ENCODE results near the gene PRKN.

The PRKN gene

DNA sequence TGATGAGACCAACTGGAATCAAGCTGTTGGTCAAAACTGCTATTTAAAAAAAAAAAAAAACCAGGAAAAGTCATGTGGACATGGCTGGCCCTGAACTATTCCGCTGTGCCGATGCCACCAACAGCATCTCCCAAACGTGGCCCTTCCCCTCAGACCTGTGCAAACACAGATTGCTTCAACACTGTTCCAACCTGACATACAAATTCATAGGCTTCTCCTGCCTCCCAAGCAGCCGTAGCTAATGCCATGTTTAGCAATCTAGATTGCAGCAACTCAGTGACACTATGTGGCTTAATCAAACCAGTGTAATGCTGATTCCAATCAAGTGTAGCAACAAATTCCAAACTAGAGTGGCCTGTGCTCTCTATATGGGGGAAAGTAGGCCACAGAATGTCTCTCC is 16.2 kb downstream of the PRKN start:
- DNase-seq (ENCODE audit: extremely low read depth in 1 of 2, low read depth in 1 of 2), result no peak

DNA sequence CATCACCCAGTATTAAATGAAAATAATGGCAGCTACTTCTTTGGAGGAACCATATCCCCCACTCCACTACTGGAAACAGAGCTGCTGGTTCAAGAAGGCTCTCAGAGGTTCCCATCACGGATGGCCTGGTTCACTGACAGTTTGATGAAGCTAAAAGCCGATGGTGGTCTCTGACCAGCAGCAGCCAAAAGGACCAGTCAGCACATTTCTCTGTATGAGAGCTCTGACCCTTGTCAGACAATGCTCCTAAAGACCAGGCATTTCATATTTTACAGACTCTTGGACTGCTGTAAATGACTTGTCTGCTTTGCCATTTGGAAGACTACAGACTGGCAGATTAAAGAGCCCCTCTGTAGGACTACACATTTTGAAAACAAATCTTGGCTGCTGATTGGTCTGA is 16.6 kb downstream of the PRKN start:
- no peak for DNase-seq (ENCODE audit: extremely low read depth in 1 of 2, low read depth in 1 of 2)

DNA sequence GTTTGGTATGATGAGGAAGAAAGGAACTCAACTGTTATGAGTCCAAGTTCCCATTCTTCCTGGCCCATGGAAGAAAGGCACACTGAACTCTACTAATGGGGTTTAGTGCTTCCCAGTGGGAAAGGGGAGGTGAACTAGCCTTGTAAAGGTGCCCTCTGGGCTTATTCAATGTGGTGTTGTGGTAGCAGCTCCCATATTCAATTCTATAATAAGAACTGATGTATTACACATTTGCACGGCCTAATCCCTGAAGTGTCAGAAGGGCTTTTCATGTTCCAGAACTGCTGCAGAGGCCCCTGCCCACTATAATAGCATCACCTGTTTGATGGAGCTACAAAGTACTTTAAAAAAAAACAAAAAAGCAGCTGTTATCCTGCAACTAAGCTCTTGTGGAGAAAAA is 17.1 kb downstream of the PRKN start:
- no peak for DNase-seq (ENCODE audit: extremely low read depth in 1 of 2, low read depth in 1 of 2)

DNA sequence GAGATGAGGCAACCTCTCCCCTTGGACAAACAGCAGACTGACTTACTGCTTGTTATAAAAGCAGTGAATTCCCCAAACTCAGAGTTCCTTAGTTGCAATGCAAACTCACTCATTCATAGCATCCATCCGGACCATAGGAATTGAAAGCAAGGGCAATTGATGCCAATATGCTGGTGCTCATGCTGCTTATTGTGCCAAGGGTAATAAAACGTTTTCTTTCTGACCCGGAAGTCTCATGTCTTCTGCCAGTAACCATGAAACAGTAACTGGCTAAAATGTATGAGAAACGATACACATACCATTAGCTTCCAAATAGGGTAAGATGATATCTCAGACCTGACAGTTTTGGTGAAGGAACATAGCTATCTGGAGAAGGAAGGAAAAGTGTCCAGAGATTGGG is 18.1 kb downstream of the PRKN start:
- DNase-seq (ENCODE audit: extremely low read depth in 1 of 2, low read depth in 1 of 2), result no peak

DNA sequence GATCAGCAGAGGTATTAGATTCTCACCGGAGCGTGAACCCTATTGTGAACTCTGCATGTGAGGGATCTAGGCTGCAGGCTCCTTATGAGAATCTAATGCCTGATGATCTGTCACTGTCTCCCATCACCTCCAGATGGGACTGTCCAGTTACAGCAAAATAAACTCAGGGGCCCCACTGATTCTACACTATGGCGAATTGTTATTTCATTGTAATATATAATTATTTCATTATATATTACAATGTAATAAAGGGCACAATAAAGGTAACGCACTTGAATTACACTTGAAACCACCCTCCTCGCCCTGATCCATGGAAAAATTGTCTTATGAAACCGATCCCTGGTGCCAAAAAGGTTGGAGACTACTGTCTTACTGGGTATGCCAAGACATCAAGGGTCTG is 18.6 kb downstream of the PRKN start:
- DNase-seq (ENCODE audit: extremely low read depth in 1 of 2, low read depth in 1 of 2), result no peak

DNA sequence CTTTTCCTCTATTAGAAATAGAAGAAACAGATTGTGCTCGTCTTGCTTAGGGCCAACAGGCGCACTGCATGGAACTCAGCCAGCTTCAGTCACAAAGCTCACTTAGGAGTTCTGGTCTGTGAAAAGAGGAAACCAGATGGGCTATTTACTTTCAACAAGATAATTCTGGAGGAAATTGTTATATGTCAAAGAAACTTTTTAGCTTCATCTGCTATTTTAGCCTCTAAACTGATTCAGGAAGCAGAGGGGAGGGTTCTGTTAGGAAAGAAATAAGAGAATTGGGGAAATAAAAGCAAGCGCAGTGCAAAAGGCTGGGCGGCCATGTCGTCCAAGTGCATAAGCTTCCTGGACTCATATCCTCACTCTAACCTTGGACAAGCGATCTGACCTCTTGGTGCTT is 21.3 kb downstream of the PRKN start:
- DNase-seq (ENCODE audit: extremely low read depth in 1 of 2, low read depth in 1 of 2), result no peak

DNA sequence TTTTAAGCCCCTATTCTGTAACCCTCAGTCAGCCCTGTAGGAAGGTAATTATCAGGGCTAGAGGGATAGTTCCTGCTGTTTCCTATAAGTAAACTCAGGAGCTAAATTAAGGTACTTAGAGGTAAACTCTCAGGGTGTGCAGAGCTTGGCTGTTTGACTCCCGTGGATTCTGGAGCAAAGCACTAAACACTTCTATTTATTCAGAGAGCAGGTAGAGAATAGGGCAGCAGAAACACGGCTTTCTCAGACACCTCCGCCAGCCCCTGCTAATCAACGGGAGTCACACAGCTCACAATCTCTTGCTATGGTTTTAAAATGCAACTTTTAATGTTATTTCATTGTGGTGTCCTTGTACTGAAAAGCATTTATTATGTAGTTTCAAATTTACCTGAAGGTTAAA is 21.8 kb downstream of the PRKN start:
- no peak for DNase-seq (ENCODE audit: extremely low read depth in 1 of 2, low read depth in 1 of 2)

DNA sequence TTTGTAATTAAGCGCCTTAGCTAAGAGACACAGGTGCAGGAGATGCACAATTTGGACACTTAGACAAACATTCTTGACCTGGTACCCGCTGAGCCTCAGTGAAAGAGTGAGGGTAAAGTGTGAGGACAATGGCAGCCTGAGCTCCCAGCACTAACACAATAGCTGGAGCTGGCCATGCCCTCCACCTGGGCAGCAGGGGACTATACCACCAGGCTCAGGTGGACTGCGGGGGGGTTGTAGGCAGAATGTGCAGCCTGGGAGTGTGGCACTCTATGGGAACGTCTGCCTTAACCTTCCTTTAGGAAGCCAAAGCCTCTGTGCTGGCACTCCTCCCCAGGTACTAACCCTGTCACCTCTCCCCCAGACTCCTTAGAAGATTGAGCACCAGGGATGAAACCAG is 23.6 kb downstream of the PRKN start:
- no peak for DNase-seq (ENCODE audit: extremely low read depth in 1 of 2, low read depth in 1 of 2)

DNA sequence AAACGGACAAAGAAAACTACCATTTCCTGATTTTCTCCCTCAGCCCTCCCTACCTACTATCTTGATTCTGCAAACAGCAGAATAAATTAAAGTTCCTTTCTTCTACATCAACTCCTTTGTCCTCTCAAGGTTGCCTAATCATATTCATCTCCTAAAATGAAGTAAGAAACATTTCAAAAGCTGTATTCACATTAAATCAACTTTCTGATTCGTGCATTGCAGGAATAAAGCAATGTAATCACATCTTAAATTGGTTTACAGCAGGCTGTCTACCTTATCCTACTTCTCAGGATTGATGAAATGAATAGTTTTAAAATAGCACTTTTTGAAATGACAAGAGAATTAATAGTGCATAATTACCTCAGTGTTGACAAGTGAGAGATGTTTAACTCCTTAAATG is 25.1 kb downstream of the PRKN start:
- no peak for DNase-seq (ENCODE audit: extremely low read depth in 1 of 2, low read depth in 1 of 2)

DNA sequence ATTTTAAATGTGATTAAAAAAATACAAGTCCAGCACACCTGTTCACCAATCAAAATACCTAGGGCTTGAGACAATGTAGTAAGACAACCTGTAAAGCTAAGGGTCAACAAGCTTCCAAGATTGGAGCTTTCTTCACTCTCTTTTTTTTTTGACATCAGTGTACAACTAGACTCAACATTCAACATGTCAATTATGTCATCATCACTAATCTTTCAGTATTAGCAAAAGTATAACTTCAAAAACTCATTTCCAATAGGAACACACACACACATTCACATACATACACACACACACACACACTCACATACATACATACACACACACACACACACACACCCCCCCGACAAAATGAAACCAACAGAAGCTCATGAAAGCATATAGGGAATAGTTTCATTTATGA is 26.0 kb downstream of the PRKN start:
- no peak for DNase-seq (ENCODE audit: extremely low read depth in 1 of 2, low read depth in 1 of 2)

DNA sequence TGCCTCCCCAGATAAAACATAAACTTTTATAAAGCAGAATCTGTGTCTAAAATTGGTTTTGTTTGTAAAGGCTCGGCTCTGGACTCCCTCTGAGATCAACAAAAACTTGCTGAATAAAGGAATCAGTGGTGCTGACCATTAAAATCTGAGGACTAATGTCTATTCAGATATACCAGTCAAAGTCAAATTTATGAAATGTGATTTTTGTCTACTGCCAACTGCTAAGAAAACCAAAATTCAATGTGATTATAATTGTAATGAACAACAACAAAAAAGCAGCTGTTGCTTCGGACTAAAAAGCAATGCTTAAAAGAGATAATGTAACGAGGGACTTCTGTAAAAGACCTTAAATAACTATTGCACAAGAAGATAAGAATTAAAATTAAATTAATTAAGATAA is 26.6 kb downstream of the PRKN start:
- DNase-seq (ENCODE audit: extremely low read depth in 1 of 2, low read depth in 1 of 2), result no peak

DNA sequence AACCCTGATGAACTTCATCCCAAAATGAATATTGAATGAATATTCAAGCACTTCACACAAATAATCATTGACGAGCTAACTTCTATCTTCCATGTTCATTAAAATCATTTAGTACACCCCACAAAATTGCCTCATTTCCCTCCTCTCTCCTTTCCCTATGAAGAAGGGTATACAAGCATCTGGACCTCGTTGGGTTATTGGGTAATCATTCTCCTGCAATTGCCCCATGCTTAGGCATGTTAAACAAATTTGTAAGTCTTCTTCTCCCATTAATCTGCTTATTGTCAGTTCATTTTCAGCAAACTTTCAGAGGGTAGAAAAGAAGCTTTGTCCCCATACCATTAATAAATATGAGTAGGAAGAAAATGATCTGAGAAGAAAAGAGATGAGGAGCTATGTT is 27.6 kb downstream of the PRKN start:
- no peak for DNase-seq (ENCODE audit: extremely low read depth in 1 of 2, low read depth in 1 of 2)

DNA sequence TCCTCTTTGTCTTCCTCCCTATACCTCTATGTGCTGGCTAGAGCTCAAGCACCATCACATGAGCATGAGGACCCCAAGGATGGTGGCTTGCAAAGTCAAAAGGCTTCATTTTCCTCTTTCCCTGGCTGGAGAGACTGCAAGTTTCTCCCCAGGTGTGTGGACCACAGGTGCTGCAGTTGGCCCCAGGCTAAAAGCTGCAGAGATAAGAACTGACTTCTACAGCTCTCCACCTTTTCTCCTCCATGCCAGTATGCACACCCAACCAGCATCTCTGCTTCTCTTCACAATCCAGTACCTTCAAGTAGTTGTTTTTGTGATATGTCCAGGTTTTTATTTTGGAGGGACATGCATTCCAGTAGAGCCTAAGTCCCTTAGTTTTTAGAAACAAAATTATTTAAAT is 29.1 kb downstream of the PRKN start:
- no peak for DNase-seq (ENCODE audit: extremely low read depth in 1 of 2, low read depth in 1 of 2)

DNA sequence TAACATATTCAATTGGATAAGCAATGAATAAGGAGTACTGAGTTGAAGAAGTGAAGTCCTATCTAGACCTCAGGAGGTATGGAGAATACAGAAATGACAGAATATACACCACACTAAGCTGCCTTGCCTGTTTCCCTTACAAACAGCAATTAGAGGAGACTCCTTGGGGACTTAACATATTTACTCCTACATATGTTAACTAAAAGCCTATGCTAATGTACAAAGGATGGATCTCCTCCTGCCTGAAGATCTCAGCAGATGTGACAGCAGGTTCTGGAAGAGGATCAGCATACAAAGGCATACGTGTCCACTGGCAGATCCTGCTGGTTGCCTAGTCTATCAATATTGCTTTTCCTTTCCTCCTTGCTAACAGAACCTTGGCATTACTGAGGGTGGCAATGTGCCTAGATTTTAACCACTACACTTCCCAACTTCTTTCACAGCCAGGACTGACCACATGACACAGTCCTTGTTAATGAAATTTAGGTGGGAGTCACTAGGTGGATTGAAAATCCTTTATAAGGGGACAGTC is 29.6 kb downstream of the PRKN start:
- DNase-seq (ENCODE audit: extremely low read depth in 1 of 2, low read depth in 1 of 2), result no peak

DNA sequence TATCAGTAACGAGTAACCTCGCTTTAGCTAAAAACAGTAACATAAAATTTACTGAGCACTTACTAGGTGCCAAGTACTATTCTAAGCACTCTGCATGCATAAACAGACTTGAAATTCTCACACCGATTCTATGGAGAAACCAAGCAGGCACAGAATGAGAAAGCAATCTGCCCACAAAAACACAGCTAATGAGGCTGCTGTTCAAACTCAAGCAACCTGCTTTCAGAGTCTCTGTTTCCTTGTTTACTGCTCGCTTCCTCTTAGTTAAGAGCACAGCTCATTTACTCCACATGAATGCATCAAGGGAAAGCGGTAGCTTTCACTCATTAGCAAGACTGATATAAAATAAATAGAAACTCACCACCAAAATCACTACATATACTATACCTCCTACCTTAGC is 37.4 kb downstream of the PRKN start:
- DNase-seq (ENCODE audit: extremely low read depth in 1 of 2, low read depth in 1 of 2), result no peak

DNA sequence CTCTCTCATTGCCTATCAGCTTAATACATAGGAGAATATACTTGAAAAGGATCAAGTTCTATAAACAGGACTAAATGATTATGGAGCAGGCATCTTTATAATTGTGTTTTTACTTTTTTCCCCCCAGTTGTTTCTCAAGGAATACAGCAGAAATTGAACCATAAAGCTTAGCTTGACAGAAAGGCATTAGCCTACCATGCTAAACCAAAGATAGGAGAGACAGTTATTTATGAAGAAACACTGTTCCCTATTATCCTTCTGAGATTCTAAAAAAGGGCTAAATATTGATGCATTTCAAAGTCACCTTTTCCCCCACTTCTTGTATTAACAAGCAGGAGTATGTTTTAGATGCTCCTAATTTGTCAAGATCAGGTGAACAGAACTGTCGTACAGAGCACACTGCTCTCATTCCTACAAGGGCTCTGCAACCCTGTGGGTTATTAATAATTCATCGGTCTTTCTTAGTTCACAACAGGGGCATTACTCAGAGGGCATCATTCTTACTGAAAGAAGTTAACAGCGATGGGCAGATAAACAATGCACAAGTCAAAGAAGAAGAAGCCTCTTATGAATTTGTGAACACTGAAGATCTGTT is 38.7 kb downstream of the PRKN start:
- DNase-seq (ENCODE audit: extremely low read depth in 1 of 2, low read depth in 1 of 2), result no peak

DNA sequence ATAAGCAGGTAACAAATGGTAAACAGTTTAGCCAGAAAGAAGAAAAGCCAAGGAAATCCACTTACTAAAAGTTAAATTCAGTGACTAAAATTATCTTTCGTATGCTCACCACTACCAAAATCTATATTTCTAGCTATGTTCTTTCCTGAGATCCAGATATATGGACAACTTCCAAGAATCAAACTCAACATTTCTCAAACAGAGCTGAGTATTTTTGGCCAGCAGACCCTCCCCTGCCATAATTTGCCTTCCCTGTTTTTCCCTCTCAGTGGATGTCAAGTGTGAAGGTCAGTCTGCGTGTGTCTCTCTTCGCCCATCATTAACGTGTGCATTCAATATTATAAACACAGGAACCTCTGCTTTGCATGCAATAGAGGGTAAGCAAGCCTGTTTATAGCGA is 42.0 kb downstream of the PRKN start:
- DNase-seq (ENCODE audit: extremely low read depth in 1 of 2, low read depth in 1 of 2), result no peak

DNA sequence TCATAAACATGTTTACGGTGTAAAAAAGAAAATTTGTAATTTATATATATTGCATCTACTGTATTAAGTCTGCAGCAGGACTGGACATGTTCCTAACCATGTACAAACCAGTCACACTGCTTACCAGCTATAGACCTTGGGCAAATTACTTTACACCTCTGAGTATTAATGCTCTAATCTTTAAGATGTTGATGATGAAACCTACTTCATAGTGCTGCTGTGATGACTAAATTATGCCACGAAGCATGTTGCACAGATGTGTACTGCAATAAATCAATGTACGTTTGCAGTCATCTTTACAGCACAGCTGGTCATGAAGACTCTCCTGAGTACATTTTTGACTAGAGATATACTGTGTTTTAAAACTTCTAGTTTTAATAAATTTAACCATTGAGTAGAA is 42.6 kb downstream of the PRKN start:
- DNase-seq (ENCODE audit: extremely low read depth in 1 of 2, low read depth in 1 of 2), result no peak

DNA sequence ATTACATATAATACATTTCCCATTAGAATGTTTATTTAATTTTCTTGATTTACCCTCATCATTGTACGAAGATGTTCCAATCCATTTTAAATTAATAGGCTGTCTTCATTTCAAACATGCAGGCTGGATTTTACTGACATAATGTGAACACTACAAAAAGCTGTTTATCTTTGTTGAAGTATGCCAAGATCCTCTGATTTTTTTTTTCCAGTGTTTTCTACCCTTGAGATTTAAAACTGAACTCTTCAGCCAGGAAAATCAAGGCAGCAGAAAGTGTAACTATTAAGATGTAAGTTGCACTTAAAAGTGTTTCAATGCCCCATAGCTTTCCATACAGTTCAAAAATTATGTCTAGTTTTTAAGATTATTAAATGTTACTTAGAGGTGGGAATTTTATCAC is 43.5 kb downstream of the PRKN start:
- DNase-seq (ENCODE audit: extremely low read depth in 1 of 2, low read depth in 1 of 2), result no peak

DNA sequence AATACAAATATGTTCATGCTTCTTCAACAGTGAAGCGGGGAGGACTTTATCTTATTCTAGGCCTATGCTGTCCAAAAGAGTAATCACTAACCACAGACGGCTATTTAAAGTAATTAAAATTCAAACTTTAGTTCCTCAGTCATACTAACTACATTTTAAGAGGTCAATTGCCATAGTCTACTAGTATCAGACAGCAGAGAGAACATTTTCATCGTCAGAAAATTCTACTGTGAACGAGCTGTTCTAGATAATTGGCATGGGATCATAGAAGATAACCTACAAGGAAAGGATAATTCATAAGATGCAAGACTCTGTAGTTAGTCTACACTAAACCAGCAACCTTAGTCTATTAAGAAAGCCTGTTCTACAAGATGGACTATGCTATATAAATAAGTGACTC is 44.4 kb downstream of the PRKN start:
- DNase-seq (ENCODE audit: extremely low read depth in 1 of 2, low read depth in 1 of 2), result no peak

DNA sequence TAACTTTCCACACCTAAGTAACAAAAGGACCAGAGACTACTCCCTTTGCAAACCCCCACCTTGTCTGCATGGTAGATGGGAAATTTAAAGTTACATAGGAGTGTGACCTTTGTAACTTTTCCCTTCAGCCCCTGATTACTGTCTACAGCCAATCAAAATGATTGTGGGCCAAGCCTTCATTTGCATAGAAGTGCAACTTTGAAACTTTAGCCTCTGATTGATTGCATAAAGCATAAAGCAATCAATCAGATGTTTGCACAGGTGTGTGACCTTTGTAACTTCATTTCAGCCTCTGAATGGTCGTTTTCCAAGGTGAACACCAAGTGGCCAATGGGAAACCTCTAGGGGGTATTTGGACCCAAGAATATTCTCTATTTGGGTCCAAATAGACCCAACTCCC is 46.1 kb downstream of the PRKN start:
- DNase-seq (ENCODE audit: extremely low read depth in 1 of 2, low read depth in 1 of 2), result no peak

DNA sequence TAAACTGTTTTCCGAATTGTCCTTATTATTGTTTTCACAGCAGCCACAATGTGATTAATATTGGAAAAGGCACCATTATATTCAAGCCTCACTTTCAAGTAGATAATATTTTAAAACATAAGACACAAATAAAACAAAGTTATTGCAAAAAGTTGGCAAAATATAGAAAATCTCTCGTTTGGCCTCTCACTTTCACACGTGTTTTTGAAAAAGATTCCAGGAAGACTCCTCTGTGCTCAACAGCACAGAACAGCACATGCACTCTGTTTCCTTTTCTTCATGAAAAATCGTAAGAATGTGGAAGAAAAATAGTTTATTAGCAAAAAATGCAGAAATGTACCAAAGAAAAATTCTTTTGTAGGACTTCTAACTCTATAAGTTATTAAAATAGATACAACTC is 46.7 kb downstream of the PRKN start:
- no peak for DNase-seq (ENCODE audit: extremely low read depth in 1 of 2, low read depth in 1 of 2)

DNA sequence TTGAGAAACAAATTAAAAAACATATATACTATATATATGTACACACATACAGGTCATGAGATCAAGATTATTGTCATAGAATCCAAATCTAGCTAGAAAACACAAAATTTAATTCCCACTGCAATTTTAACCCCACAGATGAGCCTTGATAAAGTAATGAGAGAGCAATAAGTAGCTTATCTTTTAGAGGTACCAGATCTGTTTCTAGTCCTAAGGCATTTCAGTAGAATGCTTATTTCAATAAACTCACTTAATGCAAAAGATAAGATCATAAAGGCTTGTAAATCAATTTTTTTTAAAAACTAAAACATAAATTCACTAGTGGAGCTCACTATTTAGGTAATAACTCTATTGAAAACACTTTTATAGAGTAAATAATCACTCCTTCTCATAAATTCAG is 47.2 kb downstream of the PRKN start:
- DNase-seq (ENCODE audit: extremely low read depth in 1 of 2, low read depth in 1 of 2), result no peak

DNA sequence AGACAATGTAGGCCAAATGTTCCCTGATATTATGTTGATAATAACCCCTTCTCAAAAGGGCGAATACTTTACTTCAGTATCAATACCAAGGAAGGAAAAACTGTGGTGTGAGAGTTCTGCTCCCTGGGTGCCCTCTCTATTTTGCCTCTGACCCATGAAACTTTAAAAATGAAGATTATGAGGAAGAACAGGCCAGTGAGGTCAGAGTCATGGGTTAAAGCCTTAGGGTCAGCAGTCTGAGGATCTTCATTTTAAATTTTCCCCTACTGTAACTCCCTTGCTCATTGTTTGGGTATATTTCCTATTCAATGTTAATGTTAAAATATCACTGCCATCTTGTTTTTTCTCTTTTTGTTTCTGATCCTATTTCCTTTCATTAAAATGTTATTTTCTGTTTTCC is 47.9 kb downstream of the PRKN start:
- DNase-seq (ENCODE audit: extremely low read depth in 1 of 2, low read depth in 1 of 2), result no peak

Data from activated CD8-positive, alpha-beta memory T cell treated with anti-CD3 and anti-CD28 coated beads for 1 hour (primary cell).